ENCODE data around the gene WIF1.

The WIF1 gene

GRCh38 chr12:65010437-65010836, 110.7 kb downstream of the WIF1 start:
- no peak for TF ChIP-seq CTCF (IDR thresholded peaks at IDR 0.05; ENCODE audit: extremely low read depth, insufficient read depth, missing control alignments)
- no peak for DNase-seq (ENCODE audit: low spot score)
- in situ Hi-C loops (cut with MboI; ENCODE audit: low pct_unique_long_range_greater_than_20kb, low sequenced_read_pairs, unreplicated experiment) = no loop called here

DNA sequence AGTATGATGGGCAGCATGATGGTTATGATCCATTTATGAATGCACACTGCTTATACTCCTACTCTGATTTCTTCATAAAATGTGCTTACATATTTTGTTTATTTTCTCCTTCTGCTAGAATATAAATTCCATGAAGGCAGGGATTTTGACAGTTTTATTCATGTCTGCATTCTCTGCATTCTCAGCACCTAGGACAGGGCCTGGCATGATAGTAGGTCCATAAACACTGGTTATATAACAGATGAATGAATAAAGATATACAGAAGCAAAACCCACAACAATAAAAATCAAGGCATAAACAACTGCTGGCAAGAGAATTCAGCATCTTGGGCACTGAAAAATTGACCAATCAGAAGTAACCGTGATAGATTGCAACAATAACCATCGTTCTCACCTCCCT, 115.4 kb downstream of the WIF1 start:
- no peak for DNase-seq (ENCODE audit: low spot score)
- TF ChIP-seq CTCF (IDR thresholded peaks at IDR 0.05; ENCODE audit: extremely low read depth, insufficient read depth, missing control alignments) = no peak
- in situ Hi-C loops (cut with MboI; ENCODE audit: low pct_unique_long_range_greater_than_20kb, low sequenced_read_pairs, unreplicated experiment) = no loop called here

GRCh38 chr12:65004270-65004669, 116.8 kb downstream of the WIF1 start:
- in situ Hi-C loops (cut with MboI; ENCODE audit: low pct_unique_long_range_greater_than_20kb, low sequenced_read_pairs, unreplicated experiment) = no loop called here
- DNase-seq (ENCODE audit: low spot score) = no peak
- TF ChIP-seq CTCF (IDR thresholded peaks at IDR 0.05; ENCODE audit: extremely low read depth, insufficient read depth, missing control alignments) = no peak

All from GM13977 (cell line).